Body of pancreas (tissue), 4 donors: ENCODE data around the gene SHC4.
"Not testable (repeated sequence)": the region's sequence is repeated elsewhere in the genome, so short reads cannot be mapped to it uniquely, and the experiment has no call there.

ENCODE experiments used
- POLR2A ChIP-seq, 3 donors: fragments of 450-650 bp; IDR thresholded peaks; one replicate each; pipeline ENCODE4 v1.6.1; 2016; ENCODE audit warnings: antibody characterized with exemption in 3 of 3, mild to moderate bottlenecking in 2 of 3
- TF ChIP-seq, protein P1 (sequence below), 7 experiments: fragments of 450-650 bp in 4 of 7; fragments of 200-600 bp in 3 of 7; sonication (generic) in 3 of 7; IDR thresholded peaks; one replicate each; pipeline ENCODE4 v1.5.1; 2016 to 2019; ENCODE audit warnings: antibody characterized with exemption in 7 of 7

DNA sequence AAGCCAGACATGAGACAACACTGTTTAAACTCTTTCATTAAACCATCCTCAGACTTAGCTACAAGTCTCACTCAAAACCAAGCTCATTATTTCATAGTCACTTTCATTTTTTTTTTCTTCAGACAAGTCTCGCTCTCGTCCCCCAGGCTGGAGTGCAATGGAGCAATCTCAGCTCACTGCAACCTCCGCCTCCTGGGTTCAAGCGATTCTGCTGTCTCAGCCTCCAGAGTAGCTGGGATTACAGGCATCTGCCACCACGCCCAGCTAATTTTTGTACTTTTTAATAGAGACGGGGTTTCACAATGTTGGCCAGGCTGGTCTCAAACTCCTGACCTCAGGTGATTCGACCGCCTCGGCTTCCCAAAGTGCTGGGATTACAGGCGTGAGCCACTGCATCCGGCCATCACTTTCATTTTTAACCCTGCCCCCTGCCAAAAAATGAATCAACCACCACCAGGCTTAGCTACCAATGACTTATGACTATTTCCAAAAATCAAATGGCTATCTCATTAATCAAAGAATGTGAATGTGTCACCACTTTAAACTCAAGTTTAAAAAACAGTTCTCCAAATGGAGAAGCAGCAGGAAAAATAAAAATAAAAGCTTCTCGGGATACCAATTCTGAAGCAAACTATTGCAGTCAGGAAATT lies 173.1 kb downstream of the SHC4 start:
- TF ChIP-seq, protein P1, sequence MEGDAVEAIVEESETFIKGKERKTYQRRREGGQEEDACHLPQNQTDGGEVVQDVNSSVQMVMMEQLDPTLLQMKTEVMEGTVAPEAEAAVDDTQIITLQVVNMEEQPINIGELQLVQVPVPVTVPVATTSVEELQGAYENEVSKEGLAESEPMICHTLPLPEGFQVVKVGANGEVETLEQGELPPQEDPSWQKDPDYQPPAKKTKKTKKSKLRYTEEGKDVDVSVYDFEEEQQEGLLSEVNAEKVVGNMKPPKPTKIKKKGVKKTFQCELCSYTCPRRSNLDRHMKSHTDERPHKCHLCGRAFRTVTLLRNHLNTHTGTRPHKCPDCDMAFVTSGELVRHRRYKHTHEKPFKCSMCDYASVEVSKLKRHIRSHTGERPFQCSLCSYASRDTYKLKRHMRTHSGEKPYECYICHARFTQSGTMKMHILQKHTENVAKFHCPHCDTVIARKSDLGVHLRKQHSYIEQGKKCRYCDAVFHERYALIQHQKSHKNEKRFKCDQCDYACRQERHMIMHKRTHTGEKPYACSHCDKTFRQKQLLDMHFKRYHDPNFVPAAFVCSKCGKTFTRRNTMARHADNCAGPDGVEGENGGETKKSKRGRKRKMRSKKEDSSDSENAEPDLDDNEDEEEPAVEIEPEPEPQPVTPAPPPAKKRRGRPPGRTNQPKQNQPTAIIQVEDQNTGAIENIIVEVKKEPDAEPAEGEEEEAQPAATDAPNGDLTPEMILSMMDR (IDR thresholded peaks at IDR 0.05) = not testable (repeated sequence)
- TF ChIP-seq POLR2A (IDR thresholded peaks at IDR 0.05) = not testable (repeated sequence)
